Kidney glomerular epithelial cell (primary cell): Measurements from ENCODE around the gene CYP2D6.
"Not testable (repeated sequence)": the region's sequence is repeated elsewhere in the genome, so short reads cannot be mapped to it uniquely, and the experiment has no call there.

Source experiments
- DNase-seq: peaks from one replicate; lab custom pipeline; 2025; lab: John Stamatoyannopoulos, UW

The CYP2D6 gene

GRCh38 chr22:42158456-42159132 lies 28.0 kb upstream of the CYP2D6 start:
- DNase-seq = no peak

DNA sequence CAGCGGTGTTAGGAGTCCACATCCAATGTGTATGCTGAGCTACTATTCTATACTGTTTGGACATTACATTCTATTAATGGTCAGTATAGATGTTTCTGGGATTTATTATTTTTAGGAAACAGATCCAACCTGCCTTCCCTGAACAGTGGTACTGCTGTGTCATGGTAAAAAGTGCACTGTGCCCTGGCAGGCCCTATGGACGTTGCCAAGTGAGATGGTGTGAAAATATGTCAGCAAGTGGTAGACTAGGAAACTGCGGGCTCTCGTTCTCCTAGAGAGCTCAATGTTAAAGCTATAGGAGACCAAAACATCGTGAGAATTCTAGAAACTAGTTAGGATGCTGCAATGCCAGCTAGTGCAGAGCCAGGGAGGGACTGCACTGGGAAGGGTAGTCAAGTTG lies 26.0 kb upstream of the CYP2D6 start:
- no peak for DNase-seq

DNA sequence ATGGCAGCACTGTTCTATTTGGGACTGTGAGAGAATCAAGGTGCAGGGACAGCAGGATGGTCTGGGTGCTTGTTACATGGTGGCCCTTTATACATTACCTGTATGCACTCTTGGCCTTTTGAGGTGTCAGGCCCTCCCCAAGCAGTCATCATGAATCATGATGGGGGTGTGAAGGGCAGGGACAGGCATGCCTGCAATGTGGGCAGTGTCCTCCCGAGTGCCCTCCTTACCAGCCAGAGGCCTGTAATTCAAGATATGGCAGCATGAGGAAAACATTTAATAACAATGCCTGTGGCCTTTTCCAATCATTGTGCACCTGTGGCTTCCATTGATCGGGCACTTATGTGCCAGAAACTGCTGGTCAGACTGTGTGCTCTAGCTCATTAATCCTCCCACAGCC lies 25.5 kb upstream of the CYP2D6 start:
- DNase-seq = no peak

- DNase-seq = no peak
Observed at GRCh38 chr22:42155053-42155543, 24.5 kb upstream of the CYP2D6 start.

DNA sequence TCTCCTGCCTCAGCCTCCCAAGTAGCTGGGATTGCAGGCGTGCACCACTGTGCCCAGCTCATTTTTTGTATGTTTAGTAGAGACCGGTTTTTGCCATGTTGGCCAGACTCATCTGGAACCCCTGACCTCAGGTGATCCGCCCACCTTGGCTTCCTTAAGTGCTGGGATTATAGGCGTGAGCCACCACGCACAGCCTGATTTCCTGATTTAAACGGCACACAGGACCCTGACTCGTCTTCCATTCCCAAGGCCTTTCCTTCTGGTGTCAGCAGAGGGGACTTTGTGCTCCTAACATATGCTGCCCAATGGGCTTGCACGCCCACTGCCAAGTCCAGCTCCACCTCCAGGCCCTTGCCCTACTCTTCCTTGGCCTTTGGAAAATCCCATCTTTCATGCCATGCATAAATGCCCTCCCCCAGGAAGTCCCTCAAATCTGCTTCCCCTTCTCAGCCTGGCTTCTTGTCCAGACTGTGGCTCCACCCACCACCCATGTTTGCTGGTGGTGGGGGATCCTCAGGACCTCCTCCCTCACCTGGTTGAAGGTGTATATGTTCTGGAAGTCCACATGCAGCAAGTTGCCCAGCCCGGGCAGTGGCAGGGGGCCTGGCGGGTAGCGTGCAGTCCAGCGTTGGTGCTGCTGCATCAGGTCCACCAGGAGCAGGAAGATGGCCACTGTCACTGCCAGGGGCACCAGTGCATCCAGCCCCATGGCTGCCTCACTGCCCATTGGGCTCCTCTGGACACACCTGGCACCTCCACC lies 23.9 kb upstream of the CYP2D6 start:
- no peak for DNase-seq

DNA sequence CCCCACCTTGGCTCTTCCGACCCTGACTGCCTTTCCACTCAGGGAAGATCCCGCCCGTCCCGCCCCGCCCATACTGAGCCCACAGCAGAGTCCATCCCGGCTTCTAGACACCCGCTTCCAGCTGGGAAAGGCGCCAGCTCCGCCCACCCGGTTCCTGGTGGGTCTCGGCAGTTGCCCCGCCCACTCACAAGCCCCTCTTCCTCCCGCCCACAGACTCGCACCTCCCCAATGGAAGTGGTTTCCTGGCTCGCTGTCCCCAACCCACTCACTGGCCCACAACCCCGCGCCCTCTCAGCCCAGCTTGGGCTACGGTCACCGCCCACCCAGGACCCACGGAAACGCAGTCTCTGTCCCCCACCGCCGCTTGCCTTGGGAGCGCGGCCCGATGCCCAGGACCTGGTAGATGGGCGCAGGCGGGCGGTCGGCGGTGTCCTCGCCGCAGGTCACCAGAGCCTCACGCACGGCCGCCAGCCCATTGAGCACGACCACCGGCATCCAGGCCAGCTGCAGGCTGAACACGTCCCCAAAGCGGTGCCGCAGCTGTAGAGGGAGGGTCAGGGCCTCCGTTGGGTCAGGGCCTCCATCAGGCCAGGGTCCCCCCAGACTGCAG lies 22.2 kb upstream of the CYP2D6 start:
- DNase-seq = no peak

- no peak for DNase-seq
Observed at GRCh38 chr22:42151924-42152635, 21.5 kb upstream of the CYP2D6 start.

DNA sequence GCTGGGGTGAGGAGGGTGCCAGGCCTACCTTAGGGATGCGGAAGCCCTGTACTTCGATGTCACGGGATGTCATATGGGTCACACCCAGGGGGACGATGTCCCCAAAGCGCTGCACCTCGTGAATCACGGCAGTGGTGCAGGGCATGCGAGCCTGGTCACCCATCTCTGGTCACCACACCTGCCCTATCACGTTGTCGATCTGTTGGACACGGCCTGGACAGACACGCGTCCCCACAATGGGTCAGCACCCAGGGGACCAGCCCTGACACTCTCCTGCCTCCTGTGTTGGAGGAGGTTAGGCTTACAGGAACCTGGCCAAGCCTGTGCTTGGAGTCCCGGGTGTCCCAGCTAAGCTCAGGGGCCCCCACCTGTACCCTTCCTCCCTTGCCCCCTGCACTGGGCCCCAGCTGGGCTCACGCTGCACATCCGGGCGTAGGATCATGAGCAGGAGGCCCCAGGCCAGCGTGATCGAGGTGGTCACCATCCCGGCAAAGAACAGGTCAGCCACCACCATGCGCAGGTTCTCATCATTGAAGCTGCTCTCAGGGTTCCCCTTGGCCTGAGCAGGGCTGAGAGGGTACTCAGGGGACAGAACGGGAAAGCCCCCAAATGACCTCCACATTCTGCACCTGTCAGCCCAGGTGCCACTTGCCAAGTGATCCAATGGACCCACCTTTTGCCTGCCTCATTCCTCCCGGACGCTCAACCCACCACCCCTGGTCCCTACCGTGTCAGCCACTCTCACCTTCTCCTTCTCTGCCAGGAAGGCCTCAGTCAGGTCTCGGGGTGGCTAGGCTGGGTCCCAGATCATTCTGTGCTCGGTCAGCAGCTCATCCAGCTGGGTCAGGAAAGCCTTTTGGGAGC lies 20.3 kb upstream of the CYP2D6 start:
- DNase-seq = no peak

GRCh38 chr22:42149798-42150197 lies 19.2 kb upstream of the CYP2D6 start:
- DNase-seq = not testable (repeated sequence)

DNA sequence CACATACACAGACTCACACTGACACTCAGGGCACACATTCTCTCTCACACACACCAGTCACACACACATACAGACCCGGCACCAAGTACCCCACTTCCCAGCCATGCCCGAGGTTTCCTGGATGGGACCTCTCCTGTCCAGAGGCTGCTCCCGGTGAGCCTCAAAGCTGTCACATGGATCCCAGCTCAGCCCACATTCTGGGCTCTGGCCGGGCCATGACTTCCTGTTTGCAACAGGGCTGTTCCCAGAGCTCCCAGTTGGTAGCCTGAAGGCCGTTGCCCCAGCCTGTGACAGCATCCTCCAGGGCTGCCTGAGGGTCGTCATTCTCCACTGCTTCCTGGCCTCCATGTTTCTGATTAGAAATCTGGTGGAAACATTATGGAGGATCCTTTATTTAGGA lies 14.6 kb upstream of the CYP2D6 start:
- no peak for DNase-seq

DNA sequence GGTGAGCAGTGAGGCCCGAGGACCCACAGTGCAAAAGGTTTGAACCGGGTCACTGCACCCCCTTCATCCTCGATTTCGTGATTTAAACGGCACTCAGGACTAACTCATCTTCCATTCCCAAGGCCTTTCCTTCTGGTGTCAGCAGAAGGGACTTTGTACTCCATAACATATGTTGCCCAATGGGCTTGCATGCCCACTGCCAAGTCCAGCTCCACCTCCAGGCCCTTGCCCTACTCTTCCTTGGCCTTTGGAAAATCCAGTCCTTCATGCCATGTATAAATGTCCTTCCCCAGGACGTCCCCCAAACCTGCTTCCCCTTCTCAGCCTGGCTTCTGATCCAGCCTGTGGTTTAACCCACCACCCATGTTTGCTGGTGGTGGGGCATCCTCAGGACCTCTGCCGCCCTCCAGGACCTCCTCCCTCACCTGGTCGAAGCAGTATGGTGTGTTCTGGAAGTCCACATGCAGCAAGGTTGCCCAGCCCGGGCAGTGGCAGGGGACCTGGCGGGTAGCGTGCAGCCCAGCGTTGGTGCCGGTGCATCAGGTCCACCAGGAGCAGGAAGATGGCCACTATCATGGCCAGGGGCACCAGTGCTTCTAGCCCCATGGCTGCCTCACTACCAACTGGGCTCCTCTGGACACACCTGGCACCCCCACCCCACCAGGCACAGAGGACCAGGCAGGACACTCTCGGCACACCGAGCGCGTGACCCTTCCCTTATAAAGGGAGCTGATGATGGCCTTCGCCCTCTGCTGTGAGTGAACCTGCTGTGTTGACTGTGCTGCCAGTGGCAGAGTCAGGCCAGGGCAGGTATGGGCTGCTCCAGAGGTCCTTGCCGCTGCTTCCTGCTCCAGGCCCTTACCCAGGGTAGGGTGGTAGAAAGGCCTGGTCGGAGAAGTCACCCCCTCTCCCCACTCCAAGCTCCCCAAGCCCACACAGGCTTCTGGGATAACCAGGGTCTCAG lies 13.5 kb upstream of the CYP2D6 start:
- not testable (repeated sequence) for DNase-seq

GRCh38 chr22:42142771-42143461 lies 12.3 kb upstream of the CYP2D6 start:
- no peak for DNase-seq

- not testable (repeated sequence) for DNase-seq
Observed at GRCh38 chr22:42141307-42142057, 10.9 kb upstream of the CYP2D6 start.

- DNase-seq = not testable (repeated sequence)
Observed at GRCh38 chr22:42140153-42140552, 9.5 kb upstream of the CYP2D6 start.

GRCh38 chr22:42139508-42139907 lies 8.9 kb upstream of the CYP2D6 start:
- not testable (repeated sequence) for DNase-seq

- DNase-seq = no peak
Observed at GRCh38 chr22:42138972-42139371, 8.4 kb upstream of the CYP2D6 start.

GRCh38 chr22:42138122-42138770 lies 7.6 kb upstream of the CYP2D6 start:
- no peak for DNase-seq

- not testable (repeated sequence) for DNase-seq
Observed at GRCh38 chr22:42135688-42136087, 5.1 kb upstream of the CYP2D6 start.
